Measurements from ENCODE around the gene WDR36.

WDR36 gene

DNA sequence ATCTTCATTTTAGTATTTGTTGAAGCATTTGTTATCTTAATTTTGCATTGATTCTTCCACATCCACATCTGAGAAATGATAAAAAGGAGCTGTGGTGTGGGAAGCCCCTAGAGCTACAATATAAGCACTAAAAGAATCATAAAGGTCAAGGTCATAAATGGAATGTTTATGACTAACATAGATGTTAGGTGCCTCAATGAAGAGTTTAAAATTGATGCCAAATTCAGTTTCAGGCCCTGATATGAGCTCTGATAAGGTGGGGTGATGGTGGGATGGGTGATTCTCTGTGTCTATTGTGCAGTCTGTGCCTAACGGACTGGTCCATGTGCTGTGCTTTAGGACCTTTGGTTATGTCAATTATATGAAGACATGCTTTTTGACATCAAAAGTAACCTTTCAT, 70.9 kb downstream of the WDR36 start:
- no peak for DNase-seq
- in situ Hi-C loops (cut with HindIII; ENCODE audit: low pct_ligation_motif_present, low pct_unique_long_range_greater_than_20kb, low sequenced_read_pairs): no loop called here

DNA sequence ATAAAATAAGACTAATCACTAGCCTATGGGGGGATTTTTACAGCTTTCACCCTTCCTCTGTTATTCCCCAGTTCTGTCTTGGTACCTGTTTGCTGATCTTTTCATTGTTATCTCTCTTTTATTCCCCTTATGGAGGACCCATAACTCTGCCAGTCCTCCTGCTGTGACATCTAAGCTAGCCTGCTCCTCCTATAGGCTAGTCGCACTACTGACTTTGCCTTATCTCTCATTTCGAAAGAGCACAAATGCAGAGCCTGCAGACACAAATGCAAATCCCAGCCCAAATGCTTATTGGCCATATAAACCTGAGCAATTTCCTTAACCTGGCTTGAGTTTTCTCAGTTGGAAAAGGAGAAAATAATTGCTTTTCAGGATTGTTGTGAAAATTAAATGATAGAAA, 72.9 kb downstream of the WDR36 start:
- in situ Hi-C loops (cut with HindIII; ENCODE audit: low pct_ligation_motif_present, low pct_unique_long_range_greater_than_20kb, low sequenced_read_pairs): no loop called here
- no peak for DNase-seq

DNA sequence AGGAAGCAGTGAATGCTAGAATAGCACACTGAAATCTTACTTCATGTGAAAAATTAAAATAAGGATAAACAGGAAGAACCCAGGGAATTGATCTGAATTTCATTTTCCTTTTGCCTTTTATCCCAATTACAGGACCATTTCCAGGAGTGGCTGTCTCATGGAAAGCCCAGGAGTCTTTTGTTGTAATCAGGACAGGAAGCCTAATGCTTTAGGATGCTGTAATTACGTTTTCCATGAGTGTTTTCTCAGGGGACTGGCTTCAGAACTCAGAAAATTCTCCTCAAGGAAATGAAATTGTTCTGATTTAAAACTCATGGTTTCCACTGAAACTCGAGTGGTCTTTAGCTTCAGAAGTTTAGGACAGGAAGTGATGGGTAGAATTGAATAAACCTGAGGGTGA, 75.4 kb downstream of the WDR36 start:
- no peak for DNase-seq
- in situ Hi-C loops (cut with HindIII; ENCODE audit: low pct_ligation_motif_present, low pct_unique_long_range_greater_than_20kb, low sequenced_read_pairs): no loop called here

DNA sequence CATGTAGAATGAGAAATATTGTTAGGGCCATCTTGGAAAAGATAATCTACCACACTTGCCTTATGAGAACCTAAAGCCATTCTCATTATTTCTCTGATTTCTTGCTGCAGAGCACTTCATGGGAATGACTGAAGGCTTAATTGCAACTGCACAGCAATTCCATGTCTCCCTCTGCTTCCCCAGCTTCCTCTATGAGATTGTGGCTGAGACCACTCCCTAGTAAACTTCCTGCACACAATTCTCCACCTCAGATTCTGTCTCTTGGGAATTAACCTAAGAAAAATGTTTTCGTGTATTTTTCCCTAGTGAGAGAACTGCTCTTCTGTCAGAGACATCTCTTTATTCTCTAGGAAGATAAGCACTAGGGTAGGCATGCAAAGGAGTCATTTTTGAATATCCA, 76.5 kb downstream of the WDR36 start:
- DNase-seq: no peak
- in situ Hi-C loops (cut with HindIII; ENCODE audit: low pct_ligation_motif_present, low pct_unique_long_range_greater_than_20kb, low sequenced_read_pairs): no loop called here

DNA sequence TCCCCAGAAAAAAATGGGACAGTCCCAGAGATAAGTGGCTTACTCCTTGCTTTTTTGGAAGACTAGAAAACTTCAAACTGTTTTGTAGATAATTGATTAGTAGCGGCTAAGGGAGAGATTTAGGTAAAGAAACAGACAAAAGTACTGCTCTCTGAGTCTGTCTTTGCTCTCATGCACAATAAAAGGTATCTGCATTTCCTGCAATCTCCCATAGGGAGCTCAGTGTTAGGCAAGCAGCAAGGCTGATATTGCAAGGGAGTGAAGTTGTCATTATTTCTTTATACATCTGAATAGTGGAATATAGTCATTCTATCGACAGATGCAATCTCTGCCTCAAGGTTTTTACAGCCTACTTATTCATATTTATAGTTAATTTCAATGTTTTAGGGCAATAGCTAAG, 77.1 kb downstream of the WDR36 start:
- in situ Hi-C loops (cut with HindIII; ENCODE audit: low pct_ligation_motif_present, low pct_unique_long_range_greater_than_20kb, low sequenced_read_pairs): no loop called here

DNA sequence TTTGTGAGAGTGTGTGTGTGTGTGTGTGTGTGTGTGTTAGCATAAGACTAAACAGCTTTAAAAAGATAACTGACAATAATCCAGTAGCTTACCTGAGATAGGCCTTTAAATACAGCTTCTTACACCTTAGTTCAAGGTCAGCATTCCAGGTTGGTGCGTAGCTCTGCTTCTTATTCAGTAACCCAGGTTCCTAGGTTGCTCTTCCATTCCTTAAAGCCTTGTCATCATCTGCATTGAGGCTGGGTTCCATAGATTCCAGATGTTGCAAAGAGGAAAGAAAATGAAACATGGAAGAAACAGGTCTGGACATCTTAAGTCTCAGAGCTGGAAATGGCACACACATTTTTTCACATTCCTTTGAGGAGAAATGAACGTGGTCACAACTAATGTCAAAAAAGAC, 78.1 kb downstream of the WDR36 start:
- DNase-seq: no peak
- in situ Hi-C loops (cut with HindIII; ENCODE audit: low pct_ligation_motif_present, low pct_unique_long_range_greater_than_20kb, low sequenced_read_pairs): no loop called here

More for the DNA sequence above, 77.1 kb downstream of the WDR36 start:
- no peak for DNase-seq

DNA sequence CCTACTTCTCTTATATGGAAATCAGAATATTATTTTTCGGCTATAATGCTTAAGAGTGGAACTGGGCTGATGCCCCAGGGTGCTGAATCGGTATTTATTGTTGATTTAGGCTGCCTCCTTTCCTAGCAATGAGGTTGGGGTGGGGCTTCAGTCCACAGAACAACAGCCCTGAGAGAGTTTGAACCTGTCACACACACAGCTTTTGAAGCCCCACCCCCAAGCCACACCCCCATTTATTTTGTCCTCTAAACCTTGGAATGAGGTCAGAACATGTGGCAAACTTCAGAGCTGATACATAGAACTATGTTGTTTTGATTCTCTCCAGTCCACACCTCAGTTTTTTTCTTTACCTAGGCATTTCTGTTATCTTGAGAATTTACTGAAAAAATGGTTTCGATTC, 80.4 kb downstream of the WDR36 start:
- in situ Hi-C loops (cut with HindIII; ENCODE audit: low pct_ligation_motif_present, low pct_unique_long_range_greater_than_20kb, low sequenced_read_pairs): no loop called here
- no peak for DNase-seq

DNA sequence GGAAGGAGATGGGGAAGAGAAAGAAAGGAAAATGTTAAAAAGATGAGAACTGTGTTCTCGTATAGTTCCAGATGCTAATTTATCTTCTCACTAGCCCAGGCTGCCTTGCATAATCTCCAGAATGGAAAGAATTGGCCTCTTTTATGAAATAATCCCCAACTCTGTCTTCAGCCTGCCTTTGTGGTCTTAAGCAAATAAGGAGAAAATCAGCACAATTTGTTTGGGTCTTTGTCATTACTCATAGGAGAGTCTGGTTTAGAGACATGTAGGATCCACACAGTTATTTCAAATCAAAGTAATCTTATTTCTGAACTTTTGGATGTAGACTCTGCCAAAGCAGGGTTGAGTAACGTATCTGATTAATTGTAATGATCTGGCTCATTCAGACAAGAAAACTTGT, 81.3 kb downstream of the WDR36 start:
- in situ Hi-C loops (cut with HindIII; ENCODE audit: low pct_ligation_motif_present, low pct_unique_long_range_greater_than_20kb, low sequenced_read_pairs): no loop called here
- no peak for DNase-seq

All from ACHN (cell line).